ENCODE data around the gene S1PR3.

S1PR3 gene

GRCh38 chr9:88966894-88967676 is 24.2 kb upstream of the S1PR3 start:
- TF ChIP-seq POLR2AphosphoS5 (IDR thresholded peaks at IDR 0.05; ENCODE audit: low read depth, low read length) (no peak), POU2F2 (IDR thresholded peaks at IDR 0.05; ENCODE audit: low read depth, low read length) (no peak), POLR2A (IDR thresholded peaks at IDR 0.05; ENCODE audit: low read depth, low read length) (no peak), TAF1 (IDR thresholded peaks at IDR 0.05; ENCODE audit: low read depth, low read length) (no peak), SPI1 (IDR thresholded peaks at IDR 0.05; ENCODE audit: low read depth, low read length) (no peak), PAX5 (IDR thresholded peaks at IDR 0.05; ENCODE audit: insufficient read depth, low read length, severe bottlenecking) (no peak)
- FAIRE-seq: no peak

GRCh38 chr9:88968799-88969198 is 22.5 kb upstream of the S1PR3 start:
- no peak for FAIRE-seq
- no peak for TF ChIP-seq POU2F2 (IDR thresholded peaks at IDR 0.05; ENCODE audit: low read depth, low read length)
- no peak for DNase-seq (ENCODE audit: insufficient read length, low spot score)

More at GRCh38 chr9:88966894-88967676, 24.2 kb upstream of the S1PR3 start:
- DNase-seq (ENCODE audit: insufficient read length, low spot score): no peak

GRCh38 chr9:88969646-88970373 is 21.5 kb upstream of the S1PR3 start:
- DNase-seq (ENCODE audit: insufficient read length, low spot score) (no peak), FAIRE-seq (no peak)
- no peak for TF ChIP-seq PAX5 (IDR thresholded peaks at IDR 0.05; ENCODE audit: insufficient read depth, low read length, severe bottlenecking)
- TF ChIP-seq POLR2A (IDR thresholded peaks at IDR 0.05; ENCODE audit: low read depth, low read length): no peak
- TF ChIP-seq POLR2AphosphoS5 (IDR thresholded peaks at IDR 0.05; ENCODE audit: low read depth, low read length): no peak
- TF ChIP-seq TAF1 (IDR thresholded peaks at IDR 0.05; ENCODE audit: low read depth, low read length): no peak
- no peak for TF ChIP-seq SPI1 (IDR thresholded peaks at IDR 0.05; ENCODE audit: low read depth, low read length)
- no peak for TF ChIP-seq POU2F2 (IDR thresholded peaks at IDR 0.05; ENCODE audit: low read depth, low read length)

GRCh38 chr9:88971131-88971960 is 19.9 kb upstream of the S1PR3 start:
- no peak for DNase-seq (ENCODE audit: insufficient read length, low spot score)
- TF ChIP-seq SPI1 (IDR thresholded peaks at IDR 0.05; ENCODE audit: low read depth, low read length): no peak
- TF ChIP-seq PAX5 (IDR thresholded peaks at IDR 0.05; ENCODE audit: insufficient read depth, low read length, severe bottlenecking): no peak
- no peak for TF ChIP-seq POLR2AphosphoS5 (IDR thresholded peaks at IDR 0.05; ENCODE audit: low read depth, low read length)
- TF ChIP-seq POU2F2 (IDR thresholded peaks at IDR 0.05; ENCODE audit: low read depth, low read length): no peak
- no peak for FAIRE-seq

GRCh38 chr9:88972401-88972800 is 18.9 kb upstream of the S1PR3 start:
- no peak for DNase-seq (ENCODE audit: insufficient read length, low spot score)
- FAIRE-seq: no peak
- no peak for TF ChIP-seq TAF1 (IDR thresholded peaks at IDR 0.05; ENCODE audit: low read depth, low read length)
- no peak for TF ChIP-seq SPI1 (IDR thresholded peaks at IDR 0.05; ENCODE audit: low read depth, low read length)
- TF ChIP-seq POLR2A (IDR thresholded peaks at IDR 0.05; ENCODE audit: low read depth, low read length): no peak
- no peak for TF ChIP-seq POLR2AphosphoS5 (IDR thresholded peaks at IDR 0.05; ENCODE audit: low read depth, low read length)
- TF ChIP-seq POU2F2 (IDR thresholded peaks at IDR 0.05; ENCODE audit: low read depth, low read length): no peak
- TF ChIP-seq PAX5 (IDR thresholded peaks at IDR 0.05; ENCODE audit: insufficient read depth, low read length, severe bottlenecking): no peak

- FAIRE-seq (peak; percentile 91), DNase-seq (ENCODE audit: insufficient read length, low spot score) (no peak)
- TF ChIP-seq TAF1 (IDR thresholded peaks at IDR 0.05; ENCODE audit: low read depth, low read length): no peak
These were observed 17.8 kb upstream of the S1PR3 start for GRCh38 chr9:88973281-88974045.

- no peak for TF ChIP-seq POLR2A (IDR thresholded peaks at IDR 0.05; ENCODE audit: low read depth, low read length)
- no peak for TF ChIP-seq TAF1 (IDR thresholded peaks at IDR 0.05; ENCODE audit: low read depth, low read length)
- TF ChIP-seq POU2F2 (IDR thresholded peaks at IDR 0.05; ENCODE audit: low read depth, low read length): no peak
- no peak for TF ChIP-seq POLR2AphosphoS5 (IDR thresholded peaks at IDR 0.05; ENCODE audit: low read depth, low read length)
- no peak for TF ChIP-seq PAX5 (IDR thresholded peaks at IDR 0.05; ENCODE audit: insufficient read depth, low read length, severe bottlenecking)
- no peak for TF ChIP-seq SPI1 (IDR thresholded peaks at IDR 0.05; ENCODE audit: low read depth, low read length)
- FAIRE-seq (no peak), DNase-seq (ENCODE audit: insufficient read length, low spot score) (no peak)
These were observed 16.6 kb upstream of the S1PR3 start for GRCh38 chr9:88974641-88975040.

- no peak for FAIRE-seq
- TF ChIP-seq TAF1 (IDR thresholded peaks at IDR 0.05; ENCODE audit: low read depth, low read length): no peak
- no peak for TF ChIP-seq POLR2A (IDR thresholded peaks at IDR 0.05; ENCODE audit: low read depth, low read length)
- TF ChIP-seq POU2F2 (IDR thresholded peaks at IDR 0.05; ENCODE audit: low read depth, low read length): no peak
- no peak for TF ChIP-seq PAX5 (IDR thresholded peaks at IDR 0.05; ENCODE audit: insufficient read depth, low read length, severe bottlenecking)
- TF ChIP-seq SPI1 (IDR thresholded peaks at IDR 0.05; ENCODE audit: low read depth, low read length): no peak
- no peak for TF ChIP-seq POLR2AphosphoS5 (IDR thresholded peaks at IDR 0.05; ENCODE audit: low read depth, low read length)
- DNase-seq (ENCODE audit: insufficient read length, low spot score): no peak
These were observed 15.0 kb upstream of the S1PR3 start for GRCh38 chr9:88975966-88976889.
